Amygdala (tissue), 56 donors: ENCODE results near the gene PPT2.
"Not testable (repeated sequence)": the region's sequence is repeated elsewhere in the genome, so short reads cannot be mapped to it uniquely, and the experiment has no call there.

Experiments used
- DNase-seq, 56 donors: peaks; one replicate each; lab custom pipeline; 2025; lab: John Stamatoyannopoulos, UW

The PPT2 gene

GRCh38 chr6:32126880-32127279 is 27.1 kb upstream of the PPT2 start:
- DNase-seq, result no peak

DNA sequence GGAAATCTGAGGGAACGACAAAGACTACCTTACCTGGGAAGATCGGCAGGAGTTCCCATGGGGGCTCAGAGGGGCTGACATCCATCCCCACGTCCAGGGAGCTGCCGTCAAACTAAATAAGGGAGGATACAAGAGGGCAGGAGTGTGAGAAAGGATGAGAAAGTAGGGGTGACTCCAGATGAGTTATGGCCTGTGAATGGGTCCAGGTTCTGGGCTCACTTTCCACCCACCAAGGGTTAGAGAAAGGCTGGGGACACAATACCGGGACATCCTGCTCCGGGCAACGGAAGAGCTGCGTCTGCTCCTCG is 26.6 kb upstream of the PPT2 start:
- no peak for DNase-seq

DNA sequence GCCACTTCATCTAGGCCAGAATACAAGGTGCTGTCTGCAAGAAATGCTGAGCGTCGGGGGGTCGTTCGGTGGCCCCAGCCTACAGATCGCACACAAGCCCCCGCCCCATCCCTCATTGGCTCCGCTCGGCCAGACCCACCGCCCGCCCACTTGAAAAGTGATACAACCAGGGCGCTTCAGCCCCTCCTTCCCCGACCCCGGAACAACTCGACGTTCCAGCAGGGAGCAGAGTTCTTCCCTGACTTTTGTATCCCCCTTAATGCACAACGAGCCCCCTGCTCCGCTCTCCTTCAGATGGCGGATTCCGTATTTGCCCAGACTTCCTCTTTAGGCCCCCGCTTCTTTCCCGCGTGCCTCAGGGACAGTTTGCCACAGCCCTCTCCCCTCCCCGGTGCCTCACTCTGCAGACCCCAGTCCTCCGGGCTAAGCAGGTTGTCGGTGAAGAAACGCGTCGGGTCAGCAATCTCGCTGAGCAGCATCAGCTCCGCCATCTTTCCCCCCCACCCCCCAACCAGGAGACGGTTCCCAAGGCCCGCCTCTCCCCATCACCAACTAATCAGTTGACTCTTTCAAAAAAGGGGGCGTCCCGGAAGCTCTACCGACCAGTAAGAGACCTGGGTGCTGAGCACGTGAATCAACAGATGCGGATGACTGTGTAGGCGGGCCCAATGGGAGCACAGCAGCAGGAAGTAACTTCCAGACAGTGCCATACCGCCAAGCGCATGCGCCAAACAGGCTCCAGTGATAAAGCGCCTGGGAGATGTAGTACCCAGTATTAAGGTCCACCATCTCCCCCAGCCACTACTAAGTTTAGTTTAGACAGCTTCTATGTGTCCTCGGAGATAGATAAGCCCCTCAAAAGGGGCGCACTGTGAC is 26.0 kb upstream of the PPT2 start, which contains the start of gene ATF6B:
Gene ATF6B (minus strand): TSS at position 530 of the 876 bp plus-strand sequence. CDS start 39 bp downstream, at position 491.
- peak; percentile 57 to 100 (median 98) for DNase-seq

DNA sequence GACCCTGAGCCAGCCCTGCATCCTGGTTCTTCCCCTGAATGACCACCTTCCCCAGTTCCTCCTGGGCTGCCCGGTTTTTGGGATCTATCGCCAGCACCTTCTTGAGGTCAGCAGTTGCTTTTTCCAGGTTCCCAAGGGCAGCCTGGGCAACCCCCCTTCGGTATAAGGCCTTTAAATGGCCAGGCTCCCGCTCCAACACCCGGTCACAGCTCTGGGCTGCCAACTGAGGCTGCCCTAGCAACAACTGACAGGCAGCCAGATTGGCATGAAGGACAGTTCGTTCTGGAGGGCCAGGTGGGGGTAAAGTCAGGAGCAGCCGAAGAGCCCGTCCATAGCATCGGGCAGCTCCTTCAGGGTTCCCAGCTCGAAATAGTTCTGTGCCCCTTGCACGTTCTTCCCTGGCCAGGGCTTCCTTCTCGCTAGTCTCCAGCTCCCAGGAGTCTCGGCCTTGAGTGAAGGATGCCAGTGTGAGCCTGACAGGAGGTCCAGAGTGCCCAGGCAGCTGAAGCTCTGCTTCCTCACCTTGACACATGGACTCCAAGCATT is 25.1 kb upstream of the PPT2 start:
- no peak for DNase-seq

DNA sequence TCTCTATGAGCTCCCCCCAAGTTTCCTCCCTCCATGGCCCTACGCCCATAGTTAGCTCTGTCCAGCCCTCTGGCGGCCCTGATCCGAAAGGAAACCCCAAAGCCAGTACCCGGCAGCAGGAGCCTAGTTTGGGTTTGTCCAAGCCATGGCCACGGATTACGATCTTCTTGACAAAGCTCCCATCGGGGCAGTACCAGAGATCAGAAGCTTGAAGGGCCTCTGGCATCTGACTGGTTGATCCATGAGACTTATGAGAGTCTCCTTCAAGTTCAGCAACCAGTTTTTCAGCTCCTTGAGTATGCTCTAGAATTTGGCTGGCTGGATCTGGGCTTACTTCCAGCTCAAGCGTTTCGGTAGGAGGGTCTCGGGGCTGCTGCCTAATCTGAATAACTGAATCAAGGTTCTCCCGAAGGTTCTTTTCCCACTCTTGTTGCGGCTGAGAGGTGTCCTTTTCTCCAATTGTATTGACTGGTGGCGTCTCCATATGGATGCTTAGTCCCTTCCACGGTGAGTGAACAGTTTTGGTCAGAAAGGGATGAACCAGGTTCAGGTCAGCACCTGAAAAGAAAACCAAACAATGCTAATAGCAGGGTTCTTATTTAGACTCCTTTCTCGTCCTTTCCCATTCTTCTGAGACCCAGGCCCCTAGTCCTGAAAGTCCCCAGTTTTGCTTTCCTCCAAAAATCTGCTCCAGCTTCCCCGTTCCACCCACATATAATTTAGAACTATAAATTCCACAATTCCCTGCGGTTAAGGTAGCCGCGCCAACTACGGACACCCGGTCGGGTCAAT is 24.4 kb upstream of the PPT2 start:
- peak in 5 of 56 donors; percentile 71 to 93 (median 80) for DNase-seq

GRCh38 chr6:32131439-32131948 is 22.4 kb upstream of the PPT2 start:
- DNase-seq, result no peak

DNA sequence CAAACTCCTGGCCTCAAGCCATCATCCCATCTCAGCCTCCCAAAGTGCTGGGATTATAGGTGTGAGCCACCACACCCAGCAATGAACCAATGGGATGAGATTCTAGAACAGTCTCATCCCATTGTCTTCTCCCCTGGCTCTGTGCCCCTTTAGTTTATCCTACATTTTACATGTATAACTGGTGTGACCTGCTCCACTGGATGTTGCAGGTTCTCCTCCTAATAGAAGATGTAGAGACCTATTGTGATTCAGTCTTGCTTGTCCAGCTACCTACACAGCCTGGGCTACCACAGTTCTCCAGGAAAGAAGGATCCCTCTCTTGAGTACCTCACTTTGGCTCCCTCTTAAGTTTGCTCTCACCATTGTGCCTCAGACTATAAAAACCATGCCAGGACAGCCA is 21.8 kb upstream of the PPT2 start:
- DNase-seq, result no peak

GRCh38 chr6:32133786-32134185 is 20.2 kb upstream of the PPT2 start:
- DNase-seq, result no peak

- DNase-seq, result no peak
Observed at GRCh38 chr6:32137454-32137853, 16.5 kb upstream of the PPT2 start.

DNA sequence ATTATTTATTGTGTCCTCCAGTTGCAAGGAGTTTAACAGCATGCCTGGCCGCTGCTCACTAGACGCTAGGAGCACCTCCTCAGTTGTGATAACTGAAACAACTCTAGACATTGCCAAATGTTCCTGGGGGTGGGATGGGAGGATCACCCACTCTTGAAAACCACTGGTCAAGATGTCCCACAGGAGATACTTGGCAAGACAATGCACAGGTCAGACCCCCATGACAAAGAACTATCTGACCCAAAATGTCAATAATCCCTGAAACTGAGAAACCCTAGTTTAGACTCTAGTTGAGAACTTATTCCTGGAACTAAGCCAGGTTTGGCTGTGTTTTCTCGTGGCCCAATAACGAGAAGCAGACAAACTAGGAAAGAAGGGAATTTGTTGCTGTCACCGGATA is 14.4 kb upstream of the PPT2 start:
- no peak for DNase-seq

- no peak for DNase-seq
Observed at GRCh38 chr6:32140420-32141046, 13.4 kb upstream of the PPT2 start.

DNA sequence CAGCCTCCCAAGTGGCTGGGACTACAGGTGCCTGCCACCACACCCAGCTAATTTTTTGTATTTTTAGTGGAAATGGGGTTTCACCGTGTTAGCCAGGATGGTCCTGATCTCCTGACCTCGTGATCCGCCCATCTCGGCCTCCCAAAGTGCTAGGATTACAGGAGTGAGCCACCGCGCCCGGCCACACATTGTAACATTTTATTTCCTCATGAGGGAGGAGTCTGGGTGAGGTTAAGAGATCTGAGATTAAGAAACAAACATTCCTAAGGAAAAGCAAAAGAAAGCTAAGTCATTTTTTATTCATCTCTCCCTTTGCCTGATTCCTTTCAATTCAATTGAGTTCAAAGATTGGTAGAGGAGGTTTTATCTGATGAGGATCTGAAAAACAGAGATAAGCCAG is 9.7 kb upstream of the PPT2 start:
- DNase-seq, result not testable (repeated sequence)

DNA sequence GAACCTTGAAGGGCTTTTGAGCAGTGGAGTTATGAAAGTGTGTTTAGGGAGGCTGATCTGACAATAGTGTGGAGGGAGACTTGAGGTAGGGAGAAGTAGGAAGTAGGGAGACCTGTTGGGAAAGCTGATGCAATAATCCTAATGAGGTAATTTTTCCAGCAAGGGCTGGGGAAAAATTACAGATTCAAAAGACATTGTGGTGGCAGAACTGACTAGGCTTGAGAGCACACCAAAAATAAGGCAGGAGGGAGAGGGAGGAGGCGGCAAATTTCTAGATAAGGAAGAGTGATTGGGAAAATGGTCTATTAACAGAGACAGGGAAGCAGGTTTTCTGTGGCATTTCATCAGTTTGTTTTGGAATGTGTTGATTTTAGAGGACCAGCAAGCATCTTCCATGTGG is 7.7 kb upstream of the PPT2 start:
- no peak for DNase-seq

DNA sequence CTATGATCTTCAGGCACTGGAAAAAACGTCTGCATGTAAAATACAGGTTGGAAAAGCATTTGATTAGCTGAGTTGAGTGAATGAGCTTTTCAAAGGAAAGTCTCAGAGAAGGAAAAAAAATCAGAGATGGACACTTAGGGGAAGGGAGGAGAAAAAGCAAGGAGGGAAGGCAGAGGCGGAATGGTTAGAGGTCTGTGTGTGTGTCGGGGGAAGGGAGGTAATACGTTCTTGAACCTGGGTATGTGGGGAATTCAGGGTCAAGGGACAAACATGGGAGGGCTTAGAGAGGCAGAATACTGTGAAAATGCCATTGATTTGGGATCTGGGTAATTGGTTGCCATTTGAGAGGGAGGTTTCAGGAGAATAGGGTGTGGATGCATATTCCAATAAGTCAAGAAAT is 7.3 kb upstream of the PPT2 start:
- no peak for DNase-seq

GRCh38 chr6:32147401-32148132 is 6.4 kb upstream of the PPT2 start:
- DNase-seq, result no peak

- DNase-seq, result peak in 22 of 56 donors; percentile 9 to 55 (median 26)
Observed at GRCh38 chr6:32148289-32149091, 5.5 kb upstream of the PPT2 start.

DNA sequence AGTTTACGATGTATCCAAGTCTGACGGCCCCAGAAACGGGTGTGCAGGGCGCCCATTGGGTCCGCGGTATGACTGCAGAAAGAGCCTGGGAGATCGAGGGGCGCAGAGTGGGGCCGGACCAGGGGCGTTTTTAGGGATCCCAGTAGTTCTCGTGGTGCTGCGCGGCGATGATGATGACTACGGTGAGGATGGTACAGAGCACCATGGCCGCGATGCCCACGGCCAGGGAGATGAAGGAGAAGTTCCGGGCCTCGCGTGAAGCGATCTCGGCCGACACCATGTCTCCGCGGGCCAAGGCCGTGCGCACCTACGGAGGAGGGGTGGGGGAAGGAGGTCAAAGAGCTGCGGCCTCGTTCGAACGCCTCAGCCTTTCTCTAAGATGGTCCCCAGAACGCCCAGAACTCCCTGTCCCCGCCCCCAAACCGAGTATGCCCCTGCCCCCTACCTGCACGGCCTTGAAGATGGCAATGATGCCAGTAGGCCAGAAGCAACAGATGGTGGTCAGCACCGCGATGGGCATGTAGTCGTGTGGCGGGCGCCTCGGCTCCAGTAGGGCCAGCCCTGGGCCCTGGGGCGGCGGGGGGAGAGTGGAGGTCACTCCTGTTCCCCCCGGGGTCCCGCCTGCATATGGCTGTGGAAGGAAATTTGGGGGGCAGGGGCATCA is 4.7 kb upstream of the PPT2 start:
- DNase-seq, result no peak
